ENCODE results near the gene PMVK. TPM values are rescaled to one million over a fixed set of nuclear protein-coding genes. Genes with fewer than 3 reads are reported as not detected.

PMVK gene
- polyA plus RNA-seq, 2 donors = 29.4 to 68.9 TPM

DNA sequence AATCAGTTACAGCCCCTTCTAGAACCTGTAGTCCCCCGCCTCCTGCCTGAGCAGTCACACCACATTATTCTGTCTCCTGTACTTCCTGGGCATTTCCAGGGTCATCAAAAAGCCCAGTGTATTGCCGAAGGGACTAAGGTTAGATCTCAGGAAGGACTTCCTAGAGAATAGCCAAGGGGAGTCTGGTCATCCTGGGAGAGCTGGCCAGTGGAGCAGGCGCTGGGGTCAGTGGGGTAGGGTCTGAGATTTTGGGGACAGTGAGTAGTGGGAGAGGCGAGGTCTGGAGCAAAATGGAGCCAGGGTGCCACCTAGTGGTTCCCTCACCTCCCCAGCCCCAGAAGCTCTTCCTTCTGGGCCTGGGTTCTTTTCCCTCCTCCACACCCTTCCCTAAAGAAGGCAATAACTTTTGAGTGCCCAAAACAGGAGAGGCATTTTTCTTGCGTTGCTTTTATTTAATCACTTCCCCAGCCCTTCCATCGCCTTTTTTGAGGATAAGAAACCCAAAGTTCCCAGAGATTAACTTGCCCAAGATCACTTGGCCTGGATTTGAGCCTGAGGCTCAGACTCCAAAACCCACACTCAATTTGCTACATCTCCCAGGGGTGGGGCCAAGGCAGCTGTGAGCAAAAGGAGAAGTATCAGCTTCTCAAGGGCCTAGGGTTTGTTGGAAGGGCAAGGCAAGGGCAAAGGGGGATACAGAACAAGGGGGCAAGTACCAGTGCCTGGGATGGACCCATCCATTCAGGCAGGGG is 7.3 kb upstream of the PMVK start:
- Histone ChIP-seq H3K27me3 (ENCODE audit: control insufficient read depth in 1 of 2, insufficient read depth in 2 of 2, low read length in 2 of 2) (no peaks in the 10 kb centered on the region), H3K27ac (ENCODE audit: low read depth in 2 of 2, low read length in 1 of 2) (peak overlapping the region in 1 of 2 donors; percentile 18), H3K4me3 (ENCODE audit: low read depth in 1 of 2, low read length in 2 of 2) (no peak overlapping the region), H3K36me3 (ENCODE audit: control insufficient read depth in 2 of 2, insufficient read depth in 2 of 2, low read length in 1 of 2) (peaks cover 4 to 24% of the 10 kb centered on the region in 2 donors), H3K4me1 (ENCODE audit: control insufficient read depth in 2 of 2, insufficient read depth in 2 of 2, low read length in 1 of 2) (peaks cover 8 to 13% of the 10 kb centered on the region in 2 donors), H3K9me3 (ENCODE audit: control insufficient read depth in 2 of 2, insufficient read depth in 1 of 2, low read depth in 1 of 2, low read length in 1 of 2) (no peaks in the 10 kb centered on the region)
- WGBS, 2 donors = 36 to 40% methylated on average over 6 of the region's 6 CpGs

GRCh38 chr1:154941333-154942013 is 5.0 kb upstream of the PMVK start:
- no peaks in the 10 kb centered on the region for H3K9me3 ChIP-seq (ENCODE audit: control insufficient read depth in 2 of 2, insufficient read depth in 1 of 2, low read depth in 1 of 2, low read length in 1 of 2)
- H3K27ac ChIP-seq (ENCODE audit: low read depth in 2 of 2, low read length in 1 of 2) = peak overlapping the region; percentile 29 to 80
- WGBS, 2 donors = 66 to 75% methylated on average over 5 of the region's 5 CpGs
- H3K27me3 ChIP-seq (ENCODE audit: control insufficient read depth in 1 of 2, insufficient read depth in 2 of 2, low read length in 2 of 2) = no peaks in the 10 kb centered on the region
- no peak overlapping the region for H3K4me3 ChIP-seq (ENCODE audit: low read depth in 1 of 2, low read length in 2 of 2)
- H3K36me3 ChIP-seq (ENCODE audit: control insufficient read depth in 2 of 2, insufficient read depth in 2 of 2, low read length in 1 of 2) = peaks cover 0 to 8% of the 10 kb centered on the region in 2 donors
- H3K4me1 ChIP-seq (ENCODE audit: control insufficient read depth in 2 of 2, insufficient read depth in 2 of 2, low read length in 1 of 2) = peaks cover 8 to 16% of the 10 kb centered on the region in 2 donors

- Histone ChIP-seq H3K36me3 (ENCODE audit: control insufficient read depth in 2 of 2, insufficient read depth in 2 of 2, low read length in 1 of 2) (peaks cover 0 to 2% of the 10 kb centered on the region in 2 donors), H3K4me1 (ENCODE audit: control insufficient read depth in 2 of 2, insufficient read depth in 2 of 2, low read length in 1 of 2) (peaks cover 8 to 20% of the 10 kb centered on the region in 2 donors), H3K27ac (ENCODE audit: low read depth in 2 of 2, low read length in 1 of 2) (peak overlapping the region; percentile 42 to 100), H3K9me3 (ENCODE audit: control insufficient read depth in 2 of 2, insufficient read depth in 1 of 2, low read depth in 1 of 2, low read length in 1 of 2) (no peaks in the 10 kb centered on the region), H3K27me3 (ENCODE audit: control insufficient read depth in 1 of 2, insufficient read depth in 2 of 2, low read length in 2 of 2) (no peaks in the 10 kb centered on the region), H3K4me3 (ENCODE audit: low read depth in 1 of 2, low read length in 2 of 2) (no peak overlapping the region)
- 64% methylated on average over 8 of the region's 8 CpGs for WGBS, 2 donors
Observed at GRCh38 chr1:154940651-154941194, 4.2 kb upstream of the PMVK start.

DNA sequence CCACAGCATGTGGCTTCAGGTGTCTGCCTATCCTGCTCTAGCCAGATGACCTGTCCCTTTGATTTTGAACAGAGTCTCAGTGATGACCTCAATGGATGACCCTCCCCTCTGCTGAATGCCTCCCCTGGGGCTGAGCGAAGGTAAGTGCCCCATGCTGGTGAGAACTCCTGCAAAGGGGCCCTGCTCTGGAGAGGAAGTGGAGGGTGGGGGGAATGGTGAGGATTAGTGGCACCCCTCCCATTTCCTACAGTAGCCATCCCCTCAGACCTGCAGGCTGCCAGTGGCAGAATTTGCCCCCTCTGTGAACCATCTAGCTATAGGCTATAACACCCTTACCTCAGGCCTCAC is 3.7 kb upstream of the PMVK start:
- 80 to 82% methylated on average over 1 of the region's 1 CpG for WGBS, 2 donors
- H3K36me3 ChIP-seq (ENCODE audit: control insufficient read depth in 2 of 2, insufficient read depth in 2 of 2, low read length in 1 of 2) = no peaks in the 10 kb centered on the region
- peak overlapping the region; percentile 42 to 100 for H3K27ac ChIP-seq (ENCODE audit: low read depth in 2 of 2, low read length in 1 of 2)
- peaks cover 10 to 20% of the 10 kb centered on the region in 2 donors for H3K4me1 ChIP-seq (ENCODE audit: control insufficient read depth in 2 of 2, insufficient read depth in 2 of 2, low read length in 1 of 2)
- no peak overlapping the region for H3K4me3 ChIP-seq (ENCODE audit: low read depth in 1 of 2, low read length in 2 of 2)
- no peaks in the 10 kb centered on the region for H3K27me3 ChIP-seq (ENCODE audit: control insufficient read depth in 1 of 2, insufficient read depth in 2 of 2, low read length in 2 of 2)
- H3K9me3 ChIP-seq (ENCODE audit: control insufficient read depth in 2 of 2, insufficient read depth in 1 of 2, low read depth in 1 of 2, low read length in 1 of 2) = no peaks in the 10 kb centered on the region

GRCh38 chr1:154938604-154939399 is 2.3 kb upstream of the PMVK start:
- H3K27me3 ChIP-seq (ENCODE audit: control insufficient read depth in 1 of 2, insufficient read depth in 2 of 2, low read length in 2 of 2) = no peaks in the 10 kb centered on the region
- peak overlapping the region; percentile 99 to 100 for H3K27ac ChIP-seq (ENCODE audit: low read depth in 2 of 2, low read length in 1 of 2)
- no peaks in the 10 kb centered on the region for H3K36me3 ChIP-seq (ENCODE audit: control insufficient read depth in 2 of 2, insufficient read depth in 2 of 2, low read length in 1 of 2)
- H3K4me1 ChIP-seq (ENCODE audit: control insufficient read depth in 2 of 2, insufficient read depth in 2 of 2, low read length in 1 of 2) = peaks cover 12 to 20% of the 10 kb centered on the region in 2 donors
- WGBS, 2 donors = 85 to 93% methylated on average over 7 of the region's 7 CpGs
- no peak overlapping the region for H3K4me3 ChIP-seq (ENCODE audit: low read depth in 1 of 2, low read length in 2 of 2)
- H3K9me3 ChIP-seq (ENCODE audit: control insufficient read depth in 2 of 2, insufficient read depth in 1 of 2, low read depth in 1 of 2, low read length in 1 of 2) = no peaks in the 10 kb centered on the region

GRCh38 chr1:154937988-154938386 is 1.5 kb upstream of the PMVK start:
- Histone ChIP-seq H3K9me3 (ENCODE audit: control insufficient read depth in 2 of 2, insufficient read depth in 1 of 2, low read depth in 1 of 2, low read length in 1 of 2) (no peaks in the 10 kb centered on the region), H3K4me1 (ENCODE audit: control insufficient read depth in 2 of 2, insufficient read depth in 2 of 2, low read length in 1 of 2) (peaks cover 12 to 20% of the 10 kb centered on the region in 2 donors), H3K36me3 (ENCODE audit: control insufficient read depth in 2 of 2, insufficient read depth in 2 of 2, low read length in 1 of 2) (no peaks in the 10 kb centered on the region), H3K4me3 (ENCODE audit: low read depth in 1 of 2, low read length in 2 of 2) (peak overlapping the region in 1 of 2 donors; percentile 62), H3K27me3 (ENCODE audit: control insufficient read depth in 1 of 2, insufficient read depth in 2 of 2, low read length in 2 of 2) (no peaks in the 10 kb centered on the region), H3K27ac (ENCODE audit: low read depth in 2 of 2, low read length in 1 of 2) (peak overlapping the region; percentile 99 to 100)
- WGBS, 2 donors = 64 to 66% methylated on average over 8 of the region's 8 CpGs

GRCh38 chr1:154937085-154937987 is 817 bp upstream of the PMVK start:
- peak overlapping the region; percentile 99 to 100 for H3K27ac ChIP-seq (ENCODE audit: low read depth in 2 of 2, low read length in 1 of 2)
- H3K27me3 ChIP-seq (ENCODE audit: control insufficient read depth in 1 of 2, insufficient read depth in 2 of 2, low read length in 2 of 2) = no peaks in the 10 kb centered on the region
- 0 to 1% methylated on average over 36 of the region's 36 CpGs for WGBS, 2 donors
- H3K9me3 ChIP-seq (ENCODE audit: control insufficient read depth in 2 of 2, insufficient read depth in 1 of 2, low read depth in 1 of 2, low read length in 1 of 2) = no peaks in the 10 kb centered on the region
- peak overlapping the region; percentile 61 to 62 for H3K4me3 ChIP-seq (ENCODE audit: low read depth in 1 of 2, low read length in 2 of 2)
- H3K4me1 ChIP-seq (ENCODE audit: control insufficient read depth in 2 of 2, insufficient read depth in 2 of 2, low read length in 1 of 2) = peaks cover 12 to 20% of the 10 kb centered on the region in 2 donors
- no peaks in the 10 kb centered on the region for H3K36me3 ChIP-seq (ENCODE audit: control insufficient read depth in 2 of 2, insufficient read depth in 2 of 2, low read length in 1 of 2)

DNA sequence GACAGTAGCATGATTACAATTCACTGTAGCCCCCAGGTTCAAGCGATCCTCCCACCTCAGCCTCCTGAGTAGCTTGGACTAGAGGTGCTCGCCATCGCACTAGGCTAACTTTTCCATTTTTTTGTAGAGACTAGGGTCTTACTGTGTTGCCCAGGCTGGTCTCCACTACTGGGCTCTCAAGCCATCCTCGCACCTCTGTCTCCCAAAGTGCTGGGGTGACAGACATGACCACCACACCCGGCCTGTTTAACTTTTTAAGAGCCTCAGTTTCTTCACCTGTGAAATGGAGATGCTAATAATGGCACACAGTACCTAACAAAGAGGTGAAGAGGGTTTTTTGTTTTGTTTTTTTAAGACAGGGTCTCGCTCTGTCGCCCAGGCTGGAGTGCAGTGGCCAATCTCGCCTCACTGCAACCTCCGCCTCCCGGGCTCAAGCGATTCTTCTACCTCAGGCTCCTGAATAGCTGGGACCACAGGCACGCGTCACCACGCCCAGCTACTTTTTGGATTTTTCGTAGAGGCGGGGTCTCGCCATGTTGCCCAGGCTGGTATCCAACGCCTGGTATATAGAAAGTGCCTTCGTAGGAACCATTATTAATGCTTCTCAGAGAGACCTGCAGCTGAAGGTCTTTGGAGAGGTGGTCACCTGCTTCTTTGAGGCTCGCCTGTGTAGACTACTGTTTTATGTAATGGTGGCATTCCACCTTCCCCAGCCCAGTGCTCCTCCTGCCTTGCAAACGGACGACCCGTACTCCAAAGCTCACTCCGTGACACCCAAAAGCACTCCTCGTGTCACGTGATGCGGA is 567 bp downstream of the PMVK start:
- peaks cover 9 to 12% of the 10 kb centered on the region in 2 donors for H3K4me1 ChIP-seq (ENCODE audit: control insufficient read depth in 2 of 2, insufficient read depth in 2 of 2, low read length in 1 of 2)
- WGBS, 2 donors = 29 to 31% methylated on average over 27 of the region's 27 CpGs

More for the DNA sequence above, 567 bp downstream of the PMVK start:
- H3K4me3 ChIP-seq (ENCODE audit: low read depth in 1 of 2, low read length in 2 of 2) = peak overlapping the region; percentile 61 to 62
- H3K27me3 ChIP-seq (ENCODE audit: control insufficient read depth in 1 of 2, insufficient read depth in 2 of 2, low read length in 2 of 2) = no peaks in the 10 kb centered on the region
- peaks cover 0 to 3% of the 10 kb centered on the region in 2 donors for H3K36me3 ChIP-seq (ENCODE audit: control insufficient read depth in 2 of 2, insufficient read depth in 2 of 2, low read length in 1 of 2)
- H3K27ac ChIP-seq (ENCODE audit: low read depth in 2 of 2, low read length in 1 of 2) = peak overlapping the region; percentile 99 to 100
- no peaks in the 10 kb centered on the region for H3K9me3 ChIP-seq (ENCODE audit: control insufficient read depth in 2 of 2, insufficient read depth in 1 of 2, low read depth in 1 of 2, low read length in 1 of 2)

Data from esophagus (tissue), 2 donors.